Naive thymus-derived CD4-positive, alpha-beta T cell (primary cell): ENCODE results near the gene ANKHD1. TPM values are rescaled to one million over a fixed set of nuclear protein-coding genes. Genes with fewer than 3 reads are reported as not detected.

Experiments used
- ATAC-seq: fragments of 150-1000 bp; cut with Tn5 transposase; 2 replicates; pipeline ENCODE4 v1.10.0; 2021; ENCODE audit warnings: mild to moderate bottlenecking, moderate library complexity
- CTCF ChIA-PET: fragments of 350-600 bp; sonication (Branson Sonifier 250); formaldehyde crosslinking; loops from one replicate; lab custom pipeline; 2021; ENCODE audit warnings: antibody characterized with exemption; lab: Charles Lee
- POLR2A ChIA-PET: fragments of 350-600 bp; sonication (Branson Sonifier 250); formaldehyde crosslinking; loops from one replicate; lab custom pipeline; 2021; ENCODE audit warnings: antibody characterized with exemption, inconsistent platforms; lab: Charles Lee
- DNase-seq, 9 donors: peaks; one replicate each; pipeline versions ENCODE4 v3.0.0 to v3.0.0-alpha.2; 2020 to 2022; ENCODE audit warnings: mixed read lengths in 1 of 9
- H3K27ac ChIP-seq: one replicate; pipeline ENCODE4 v1.7.0; 2013; ENCODE audit warnings: mild to moderate bottlenecking, low read depth, low read length, moderate library complexity
- H3K27me3 ChIP-seq, 2 donors: one replicate each; pipeline ENCODE4 v1.7.0; 2013; ENCODE audit warnings: low read length in 2 of 2, mild to moderate bottlenecking in 2 of 2, moderate library complexity in 2 of 2; ENCODE audit not compliant: control insufficient read depth in 2 of 2, insufficient read depth in 2 of 2
- H3K36me3 ChIP-seq, 3 experiments: 1 replicate in 2 of 3; 2 replicates in 1 of 3; pipeline ENCODE4 v1.7.0; 2013; ENCODE audit warnings: low read length in 3 of 3, mild to moderate bottlenecking in 3 of 3, moderate library complexity in 1 of 3; ENCODE audit not compliant: insufficient read depth in 3 of 3, control insufficient read depth in 2 of 3
- H3K4me1 ChIP-seq, 2 donors: one replicate each; pipeline ENCODE4 v1.7.0; 2013; ENCODE audit warnings: low read length in 2 of 2, mild to moderate bottlenecking in 2 of 2, moderate library complexity in 1 of 2; ENCODE audit not compliant: control insufficient read depth in 2 of 2, insufficient read depth in 2 of 2
- H3K4me3 ChIP-seq: 2 replicates; pipeline ENCODE4 v1.7.0; 2013; ENCODE audit warnings: mild to moderate bottlenecking, low read length
- H3K9me3 ChIP-seq, 3 experiments: 1 replicate in 2 of 3; 2 replicates in 1 of 3; pipeline ENCODE4 v1.7.0; 2013; ENCODE audit warnings: low read length in 3 of 3; ENCODE audit not compliant: control insufficient read depth in 2 of 3
- H3K27ac Mint-ChIP-seq, 9 donors: one replicate each; pipeline ENCODE4 v1.8.0; 2020 to 2022; ENCODE audit warnings: mixed read lengths in 9 of 9, mild to moderate bottlenecking in 8 of 9, moderate library complexity in 5 of 9, inconsistent platforms in 2 of 9
- H3K27me3 Mint-ChIP-seq, 5 donors: one replicate each; pipeline ENCODE4 v1.8.0; 2021 to 2022; ENCODE audit warnings: mixed read lengths in 5 of 5, mild to moderate bottlenecking in 1 of 5
- H3K36me3 Mint-ChIP-seq, 5 donors: one replicate each; pipeline ENCODE4 v1.8.0; 2020 to 2022; ENCODE audit warnings: mixed read lengths in 5 of 5, mild to moderate bottlenecking in 3 of 5, inconsistent platforms in 1 of 5
- H3K4me1 Mint-ChIP-seq, 7 donors: one replicate each; pipeline ENCODE4 v1.8.0; 2020 to 2022; ENCODE audit warnings: mixed read lengths in 7 of 7, mild to moderate bottlenecking in 3 of 7, inconsistent platforms in 1 of 7
- H3K4me3 Mint-ChIP-seq, 10 donors: one replicate each; pipeline ENCODE4 v1.8.0; 2020 to 2022; ENCODE audit warnings: mild to moderate bottlenecking in 10 of 10, mixed read lengths in 10 of 10, moderate library complexity in 6 of 10, inconsistent platforms in 2 of 10
- H3K9me3 Mint-ChIP-seq, 11 donors: one replicate each; pipeline ENCODE4 v1.8.0; 2020 to 2022; ENCODE audit warnings: mixed read lengths in 11 of 11, mild to moderate bottlenecking in 4 of 11, inconsistent platforms in 1 of 11, moderate library complexity in 1 of 11
- intact Hi-C, 2 donors: fragments of 100-400 bp; cut with micrococcal nuclease; formaldehyde crosslinking; loops; one replicate each; pipeline ENCODE4 v1.15.1; 2023
- polyA plus RNA-seq, 2 donors: library from polyadenylated mRNA; unstranded; fragments of 300-500 nt; fragmentation: Illumina TruSeq; gene quantifications; one replicate each; pipeline ENCODE4 v1.2.3, GENCODE V29; 2021
- total RNA-seq, 6 experiments: library from RNA in 5 of 6; stranded (reverse) in 5 of 6; gene quantifications; 1 replicate in 5 of 6; 2 replicates in 1 of 6; pipeline ENCODE4 v1.2.3 and lab custom pipeline; 2021 to 2026

Gene ANKHD1
- total and polyA plus RNA-seq, 7 experiments from 2014 or later, result 63.1 to 240 (median 203) TPM

GRCh38 chr5:140513124-140513523, 111.5 kb downstream of the ANKHD1 start:
- Histone ChIP-seq H3K9me3 (no peaks in the 10 kb centered on the region), H3K27ac (no peak overlapping the region), H3K4me3 (no peak overlapping the region), H3K36me3 (peaks cover 8 to 64% (median 18%) of the 10 kb centered on the region in 3 experiments), H3K27me3 (no peaks in the 10 kb centered on the region), H3K4me1 (no peaks in the 10 kb centered on the region)
- Mint-ChIP-seq H3K36me3 (peaks cover 9 to 49% (median 21%) of the 10 kb centered on the region in 5 donors), H3K27me3 (no peaks in the 10 kb centered on the region), H3K27ac (no peak overlapping the region), H3K4me1 (no peaks in the 10 kb centered on the region), H3K4me3 (no peak overlapping the region), H3K9me3 (no peaks in the 10 kb centered on the region)
- DNase-seq, result no peak
- intact Hi-C loops, result no loop called here
- ChIA-PET CTCF (interaction anchor here (0.5 kb wide), 1 partner anchor 183 kb away, joined by 7 read pairs; no protein-coding TSS in a partner anchor), POLR2A (no interaction called here)
- no peak for ATAC-seq

DNA sequence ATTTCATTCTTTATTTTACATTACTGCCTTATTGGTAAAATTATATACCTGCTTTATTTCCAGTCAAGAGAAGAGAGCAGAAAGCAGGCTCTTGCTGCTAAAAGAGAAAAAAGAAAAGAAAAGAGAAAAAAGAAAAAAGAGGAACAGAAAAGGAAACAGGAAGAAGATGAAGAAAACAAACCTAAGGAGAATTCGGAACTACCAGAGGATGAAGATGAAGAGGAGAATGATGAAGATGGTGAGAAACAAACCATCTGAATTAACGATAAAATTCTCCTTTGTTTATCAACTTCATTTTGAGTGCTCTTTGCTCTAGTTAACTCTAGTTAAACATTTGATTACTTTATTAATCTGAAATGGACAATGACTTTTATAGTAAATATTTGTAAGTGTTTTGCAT, 122.4 kb downstream of the ANKHD1 start:
- H3K9me3 ChIP-seq, result no peaks in the 10 kb centered on the region
- peaks cover 7 to 51% (median 24%) of the 10 kb centered on the region in 3 experiments for H3K36me3 ChIP-seq
- ATAC-seq, result no peak
- intact Hi-C loops, result no loop called here
- H3K4me3 Mint-ChIP-seq, result no peak overlapping the region
- CTCF ChIA-PET, result no interaction called here
- no peaks in the 10 kb centered on the region for H3K4me1 ChIP-seq
- H3K27me3 Mint-ChIP-seq, result no peaks in the 10 kb centered on the region
- POLR2A ChIA-PET, result no interaction called here
- peaks cover 7 to 37% (median 17%) of the 10 kb centered on the region in 5 donors for H3K36me3 Mint-ChIP-seq
- H3K27me3 ChIP-seq, result no peaks in the 10 kb centered on the region
- peaks cover 0 to 3% (median 0%) of the 10 kb centered on the region in 11 donors for H3K9me3 Mint-ChIP-seq
- H3K4me1 Mint-ChIP-seq, result peaks cover 0 to 3% (median 0%) of the 10 kb centered on the region in 7 donors
- peak overlapping the region in 5 of 9 donors; percentile 6 to 59 (median 34) for H3K27ac Mint-ChIP-seq
- no peak overlapping the region for H3K27ac ChIP-seq
- DNase-seq, result no peak
- no peak overlapping the region for H3K4me3 ChIP-seq

DNA sequence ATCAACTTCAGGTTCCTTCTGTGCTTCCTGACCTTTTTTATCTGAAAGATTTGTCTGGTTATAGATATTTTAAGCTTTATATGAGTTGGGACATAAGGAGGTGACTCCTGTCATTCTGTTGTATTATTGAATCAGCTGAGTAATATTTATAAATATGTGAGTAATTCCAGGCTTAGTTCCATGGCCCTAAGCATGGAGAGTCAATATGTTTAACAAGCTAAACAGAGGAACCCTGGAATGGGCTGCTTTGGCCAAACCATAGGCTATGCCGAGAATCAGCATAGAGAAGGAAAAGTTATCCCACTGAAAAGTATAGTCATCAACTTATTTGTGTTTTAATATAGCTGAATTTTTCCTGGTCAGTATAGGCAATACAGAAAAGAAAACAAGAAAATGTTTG, 138.6 kb downstream of the ANKHD1 start:
- ChIA-PET POLR2A (interaction anchor here (0.5 to 1.2 kb wide), 5 partner anchors 8 to 293 kb away, joined by 3 to 5 read pairs (median 3); partner anchors contain the start of gene SRA1), CTCF (no interaction called here)
- ATAC-seq, result no peak
- H3K4me1 ChIP-seq, result no peaks in the 10 kb centered on the region
- DNase-seq, result no peak
- no peaks in the 10 kb centered on the region for H3K9me3 Mint-ChIP-seq
- H3K27ac ChIP-seq, result no peak overlapping the region
- H3K36me3 ChIP-seq, result peaks cover 11 to 51% (median 25%) of the 10 kb centered on the region in 3 experiments
- H3K9me3 ChIP-seq, result no peaks in the 10 kb centered on the region
- H3K27ac Mint-ChIP-seq, result peak overlapping the region in 1 of 9 donors; percentile 0
- intact Hi-C loops, result loop anchor here in 1 of 2 donors (5.0 kb wide), 1 partner anchor 128 kb away; no protein-coding TSS in a partner anchor
- no peaks in the 10 kb centered on the region for H3K27me3 ChIP-seq
- peaks cover 0 to 6% (median 0%) of the 10 kb centered on the region in 7 donors for H3K4me1 Mint-ChIP-seq
- H3K4me3 ChIP-seq, result no peak overlapping the region
- no peaks in the 10 kb centered on the region for H3K27me3 Mint-ChIP-seq
- no peak overlapping the region for H3K4me3 Mint-ChIP-seq
- peaks cover 4 to 60% (median 19%) of the 10 kb centered on the region in 5 donors for H3K36me3 Mint-ChIP-seq

- peaks cover 4 to 51% (median 18%) of the 10 kb centered on the region in 5 donors for H3K36me3 Mint-ChIP-seq
- Histone ChIP-seq H3K4me3 (no peak overlapping the region), H3K36me3 (peaks cover 11 to 41% (median 25%) of the 10 kb centered on the region in 3 experiments), H3K9me3 (no peaks in the 10 kb centered on the region), H3K4me1 (peaks cover 2 to 10% of the 10 kb centered on the region in 2 donors), H3K27me3 (no peaks in the 10 kb centered on the region), H3K27ac (no peak overlapping the region)
- no peak for DNase-seq
- H3K4me1 Mint-ChIP-seq, result peaks cover 1 to 13% (median 8%) of the 10 kb centered on the region in 7 donors
- no peak overlapping the region for H3K4me3 Mint-ChIP-seq
- peak overlapping the region in 1 of 9 donors; percentile 56 for H3K27ac Mint-ChIP-seq
- CTCF ChIA-PET, result no interaction called here
- H3K9me3 Mint-ChIP-seq, result no peaks in the 10 kb centered on the region
- POLR2A ChIA-PET, result no interaction called here
- intact Hi-C loops, result loop anchor here in 1 of 2 donors (5.0 kb wide), 1 partner anchor 131 kb away; no protein-coding TSS in a partner anchor
- ATAC-seq, result no peak
- no peaks in the 10 kb centered on the region for H3K27me3 Mint-ChIP-seq
These were observed 141.3 kb downstream of the ANKHD1 start for GRCh38 chr5:140542972-140543371.

- H3K27me3 Mint-ChIP-seq, result no peaks in the 10 kb centered on the region
- Histone ChIP-seq H3K4me1 (peaks cover 12 to 20% of the 10 kb centered on the region in 2 donors), H3K27ac (no peak overlapping the region), H3K36me3 (peaks cover 12 to 30% (median 13%) of the 10 kb centered on the region in 3 experiments), H3K4me3 (no peak overlapping the region), H3K9me3 (no peaks in the 10 kb centered on the region), H3K27me3 (no peaks in the 10 kb centered on the region)
- peak overlapping the region in 8 of 9 donors; percentile 0 to 85 (median 38) for H3K27ac Mint-ChIP-seq
- intact Hi-C loops, result loop anchor here (5.0 kb wide), 4 partner anchors 133 to 1092 kb away; partner anchors contain the start of genes CYSTM1 (in 1 of the 2), HDAC3 (in 1 of the 2), RELL2 (in 1 of the 2) and ZMAT2 (in 1 of the 2)
- ChIA-PET POLR2A (interaction anchor here (0.6 to 11.7 kb wide), 3 partner anchors 19 to 102 kb away, joined by 3 to 248 read pairs (median 3); partner anchors contain the start of genes APBB3, IK, NDUFA2 and SLC35A4), CTCF (no interaction called here)
- H3K4me1 Mint-ChIP-seq, result peaks cover 20 to 33% (median 28%) of the 10 kb centered on the region in 7 donors
- H3K36me3 Mint-ChIP-seq, result peaks cover 4 to 40% (median 16%) of the 10 kb centered on the region in 5 donors
- ATAC-seq (no peak), DNase-seq (no peak)
- no peak overlapping the region for H3K4me3 Mint-ChIP-seq
- H3K9me3 Mint-ChIP-seq, result no peaks in the 10 kb centered on the region
These were observed 143.4 kb downstream of the ANKHD1 start for GRCh38 chr5:140544986-140545385.

GRCh38 chr5:140545606-140546005, 144.0 kb downstream of the ANKHD1 start:
- Mint-ChIP-seq H3K36me3 (peaks cover 4 to 40% (median 19%) of the 10 kb centered on the region in 5 donors), H3K4me1 (peaks cover 22 to 38% (median 31%) of the 10 kb centered on the region in 7 donors), H3K4me3 (no peak overlapping the region), H3K27me3 (no peaks in the 10 kb centered on the region), H3K9me3 (no peaks in the 10 kb centered on the region), H3K27ac (peak overlapping the region in 8 of 9 donors; percentile 93 to 99 (median 98))
- intact Hi-C loops, result loop anchor here in 1 of 2 donors (5.0 kb wide), 3 partner anchors 157 to 1092 kb away; partner anchors contain the start of genes CYSTM1, HDAC3, RELL2 and ZMAT2
- H3K4me3 ChIP-seq, result no peak overlapping the region
- no peak for DNase-seq
- no peaks in the 10 kb centered on the region for H3K27me3 ChIP-seq
- peaks cover 11 to 30% (median 17%) of the 10 kb centered on the region in 3 experiments for H3K36me3 ChIP-seq
- H3K27ac ChIP-seq, result peak overlapping the region; percentile 89
- ChIA-PET CTCF (no interaction called here), POLR2A (interaction anchor here (0.7 to 11.7 kb wide), 3 partner anchors 19 to 102 kb away, joined by 3 to 248 read pairs (median 51); partner anchors contain the start of genes APBB3, IK, NDUFA2 and SLC35A4)
- H3K9me3 ChIP-seq, result no peaks in the 10 kb centered on the region
- ATAC-seq, result no peak
- peaks cover 12 to 20% of the 10 kb centered on the region in 2 donors for H3K4me1 ChIP-seq
